ENCODE results near the gene RIPOR2. TPM values are rescaled to one million over a fixed set of nuclear protein-coding genes. Genes with fewer than 3 reads are reported as not detected.
"Not testable (repeated sequence)": the region's sequence is repeated elsewhere in the genome, so short reads cannot be mapped to it uniquely, and the experiment has no call there.

The RIPOR2 gene
- total and polyA plus RNA-seq, 2 of the 13 experiments (the other 11 are each of a cell fraction or from before 2014, with no cell fraction given) = 0.02 to 0.05 TPM

DNA sequence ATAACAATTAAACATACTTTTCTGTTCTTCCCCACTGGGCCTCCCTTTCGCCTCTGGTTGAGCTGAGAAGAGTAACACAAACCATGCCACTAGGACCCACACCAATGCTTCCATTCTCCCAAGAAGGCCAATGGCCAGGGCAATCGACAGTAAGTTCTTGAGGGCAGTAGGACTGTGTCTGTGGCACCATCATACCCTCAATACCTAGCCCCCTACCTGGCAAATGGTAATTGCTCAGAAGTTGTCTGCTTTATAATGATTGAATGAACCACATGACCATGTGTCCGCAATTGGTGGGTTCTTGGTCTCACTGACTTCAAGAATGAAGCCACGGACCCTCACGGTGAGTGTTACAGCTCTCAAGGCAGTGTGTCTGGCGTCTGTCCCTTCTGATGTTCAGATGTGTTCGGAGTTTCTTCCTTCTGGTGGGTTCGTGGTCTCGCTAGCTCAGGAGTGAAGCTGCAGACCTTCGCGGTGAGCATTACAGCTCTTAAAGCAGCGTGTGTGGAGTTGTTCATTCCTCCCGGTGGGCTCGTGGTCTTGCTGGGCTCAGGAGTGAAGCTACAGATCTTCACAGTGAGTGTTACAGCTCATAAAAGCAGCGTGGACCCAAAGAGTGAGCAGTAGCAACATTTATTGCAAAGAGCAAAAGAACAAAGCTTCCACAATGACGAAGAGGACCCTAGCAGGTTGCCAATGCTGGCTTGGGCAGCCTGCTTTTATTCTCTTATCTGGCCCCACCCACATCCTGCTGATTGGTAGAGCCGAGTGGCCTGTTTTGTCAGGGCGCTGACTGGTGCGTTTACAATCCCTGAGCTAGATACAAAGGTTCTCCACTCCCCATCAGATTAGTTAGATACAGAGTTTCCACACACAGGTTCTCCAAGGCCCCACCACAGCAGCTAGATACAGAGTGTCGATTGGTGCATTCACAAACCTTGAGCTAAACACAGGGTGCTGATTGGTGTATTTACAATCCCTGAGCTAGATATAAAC, 170.6 kb downstream of the RIPOR2 start (continued):
- TF ChIP-seq SIN3A (IDR thresholded peaks at IDR 0.05; ENCODE audit: borderline replicate concordance, low read depth, low read length) = 0 out of 2 replicates have a peak, but pooled peaks have one; percentile 41
- not testable (repeated sequence) for TF ChIP-seq SP1, SOX6 (IDR thresholded peaks at IDR 0.05)
- peak; percentile 39; the same call in 1 of the 2 replicates for TF ChIP-seq SP1 (CRISPR knock-in tag; IDR thresholded peaks at IDR 0.05)
- TF ChIP-seq ZNF891 (CRISPR knock-in tag; IDR thresholded peaks at IDR 0.05) = peak; percentile 16; the same call in 1 of the 2 replicates
- TF ChIP-seq POLR2AphosphoS5 (IDR thresholded peaks at IDR 0.05; ENCODE audit: low read depth, low read length) = peak; percentile 55
- peak; percentile 82 for TF ChIP-seq NFYB (CRISPR knock-in tag; IDR thresholded peaks at IDR 0.05)
- TF ChIP-seq, protein P1, sequence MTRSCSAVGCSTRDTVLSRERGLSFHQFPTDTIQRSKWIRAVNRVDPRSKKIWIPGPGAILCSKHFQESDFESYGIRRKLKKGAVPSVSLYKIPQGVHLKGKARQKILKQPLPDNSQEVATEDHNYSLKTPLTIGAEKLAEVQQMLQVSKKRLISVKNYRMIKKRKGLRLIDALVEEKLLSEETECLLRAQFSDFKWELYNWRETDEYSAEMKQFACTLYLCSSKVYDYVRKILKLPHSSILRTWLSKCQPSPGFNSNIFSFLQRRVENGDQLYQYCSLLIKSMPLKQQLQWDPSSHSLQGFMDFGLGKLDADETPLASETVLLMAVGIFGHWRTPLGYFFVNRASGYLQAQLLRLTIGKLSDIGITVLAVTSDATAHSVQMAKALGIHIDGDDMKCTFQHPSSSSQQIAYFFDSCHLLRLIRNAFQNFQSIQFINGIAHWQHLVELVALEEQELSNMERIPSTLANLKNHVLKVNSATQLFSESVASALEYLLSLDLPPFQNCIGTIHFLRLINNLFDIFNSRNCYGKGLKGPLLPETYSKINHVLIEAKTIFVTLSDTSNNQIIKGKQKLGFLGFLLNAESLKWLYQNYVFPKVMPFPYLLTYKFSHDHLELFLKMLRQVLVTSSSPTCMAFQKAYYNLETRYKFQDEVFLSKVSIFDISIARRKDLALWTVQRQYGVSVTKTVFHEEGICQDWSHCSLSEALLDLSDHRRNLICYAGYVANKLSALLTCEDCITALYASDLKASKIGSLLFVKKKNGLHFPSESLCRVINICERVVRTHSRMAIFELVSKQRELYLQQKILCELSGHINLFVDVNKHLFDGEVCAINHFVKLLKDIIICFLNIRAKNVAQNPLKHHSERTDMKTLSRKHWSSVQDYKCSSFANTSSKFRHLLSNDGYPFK (CRISPR knock-in tag; IDR thresholded peaks at IDR 0.05; ENCODE audit: borderline replicate concordance) = 0 out of 2 replicates have a peak, but pooled peaks have one; percentile 24
- TF ChIP-seq, protein P2, sequence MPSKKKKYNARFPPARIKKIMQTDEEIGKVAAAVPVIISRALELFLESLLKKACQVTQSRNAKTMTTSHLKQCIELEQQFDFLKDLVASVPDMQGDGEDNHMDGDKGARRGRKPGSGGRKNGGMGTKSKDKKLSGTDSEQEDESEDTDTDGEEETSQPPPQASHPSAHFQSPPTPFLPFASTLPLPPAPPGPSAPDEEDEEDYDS (CRISPR knock-in tag; IDR thresholded peaks at IDR 0.05) = peak; percentile 28; the same call in 1 of the 2 replicates
- TF ChIP-seq, protein P3, sequence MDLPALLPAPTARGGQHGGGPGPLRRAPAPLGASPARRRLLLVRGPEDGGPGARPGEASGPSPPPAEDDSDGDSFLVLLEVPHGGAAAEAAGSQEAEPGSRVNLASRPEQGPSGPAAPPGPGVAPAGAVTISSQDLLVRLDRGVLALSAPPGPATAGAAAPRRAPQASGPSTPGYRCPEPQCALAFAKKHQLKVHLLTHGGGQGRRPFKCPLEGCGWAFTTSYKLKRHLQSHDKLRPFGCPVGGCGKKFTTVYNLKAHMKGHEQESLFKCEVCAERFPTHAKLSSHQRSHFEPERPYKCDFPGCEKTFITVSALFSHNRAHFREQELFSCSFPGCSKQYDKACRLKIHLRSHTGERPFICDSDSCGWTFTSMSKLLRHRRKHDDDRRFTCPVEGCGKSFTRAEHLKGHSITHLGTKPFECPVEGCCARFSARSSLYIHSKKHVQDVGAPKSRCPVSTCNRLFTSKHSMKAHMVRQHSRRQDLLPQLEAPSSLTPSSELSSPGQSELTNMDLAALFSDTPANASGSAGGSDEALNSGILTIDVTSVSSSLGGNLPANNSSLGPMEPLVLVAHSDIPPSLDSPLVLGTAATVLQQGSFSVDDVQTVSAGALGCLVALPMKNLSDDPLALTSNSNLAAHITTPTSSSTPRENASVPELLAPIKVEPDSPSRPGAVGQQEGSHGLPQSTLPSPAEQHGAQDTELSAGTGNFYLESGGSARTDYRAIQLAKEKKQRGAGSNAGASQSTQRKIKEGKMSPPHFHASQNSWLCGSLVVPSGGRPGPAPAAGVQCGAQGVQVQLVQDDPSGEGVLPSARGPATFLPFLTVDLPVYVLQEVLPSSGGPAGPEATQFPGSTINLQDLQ (CRISPR knock-in tag; IDR thresholded peaks at IDR 0.05) = peak; percentile 47; the same call in 1 of the 2 replicates
- TF ChIP-seq, protein P4, sequence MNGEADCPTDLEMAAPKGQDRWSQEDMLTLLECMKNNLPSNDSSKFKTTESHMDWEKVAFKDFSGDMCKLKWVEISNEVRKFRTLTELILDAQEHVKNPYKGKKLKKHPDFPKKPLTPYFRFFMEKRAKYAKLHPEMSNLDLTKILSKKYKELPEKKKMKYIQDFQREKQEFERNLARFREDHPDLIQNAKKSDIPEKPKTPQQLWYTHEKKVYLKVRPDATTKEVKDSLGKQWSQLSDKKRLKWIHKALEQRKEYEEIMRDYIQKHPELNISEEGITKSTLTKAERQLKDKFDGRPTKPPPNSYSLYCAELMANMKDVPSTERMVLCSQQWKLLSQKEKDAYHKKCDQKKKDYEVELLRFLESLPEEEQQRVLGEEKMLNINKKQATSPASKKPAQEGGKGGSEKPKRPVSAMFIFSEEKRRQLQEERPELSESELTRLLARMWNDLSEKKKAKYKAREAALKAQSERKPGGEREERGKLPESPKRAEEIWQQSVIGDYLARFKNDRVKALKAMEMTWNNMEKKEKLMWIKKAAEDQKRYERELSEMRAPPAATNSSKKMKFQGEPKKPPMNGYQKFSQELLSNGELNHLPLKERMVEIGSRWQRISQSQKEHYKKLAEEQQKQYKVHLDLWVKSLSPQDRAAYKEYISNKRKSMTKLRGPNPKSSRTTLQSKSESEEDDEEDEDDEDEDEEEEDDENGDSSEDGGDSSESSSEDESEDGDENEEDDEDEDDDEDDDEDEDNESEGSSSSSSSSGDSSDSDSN (CRISPR knock-in tag; IDR thresholded peaks at IDR 0.05) = peak; percentile 18; the same call in 1 of the 2 replicates
- TF ChIP-seq RFXAP (CRISPR knock-in tag; IDR thresholded peaks at IDR 0.05; ENCODE audit: borderline replicate concordance) = 0 out of 2 replicates have a peak, but pooled peaks have one; percentile 17
- TF ChIP-seq MED1 (CRISPR knock-in tag; IDR thresholded peaks at IDR 0.05) = peak; percentile 6; the same call in 1 of the 2 replicates
- peak; percentile 24; the same call in 1 of the 2 replicates for TF ChIP-seq POLR2G (IDR thresholded peaks at IDR 0.05; ENCODE audit: low read depth, low read length)
- TF ChIP-seq ZNF547 (CRISPR knock-in tag; IDR thresholded peaks at IDR 0.05) = 0 out of 2 replicates have a peak, but pooled peaks have one; percentile 45
- TF ChIP-seq SOX6 (CRISPR knock-in tag; IDR thresholded peaks at IDR 0.05) = 0 out of 2 replicates have a peak, but pooled peaks have one; percentile 20
- TF ChIP-seq POLR2A (IDR thresholded peaks at IDR 0.05; ENCODE audit: insufficient read depth in 1 of 2, low read depth in 2 of 2, low read length in 2 of 2) = peak; percentile 40 to 68; a peak in 3 of 4 replicates
- TF ChIP-seq HNF4A (CRISPR knock-in tag; IDR thresholded peaks at IDR 0.05) = 0 out of 2 replicates have a peak, but pooled peaks have one; percentile 2
- TF ChIP-seq ZMYM4 (CRISPR knock-in tag; IDR thresholded peaks at IDR 0.05) = peak; percentile 30; the same call in 1 of the 2 replicates
- TF ChIP-seq MED13 (CRISPR knock-in tag; IDR thresholded peaks at IDR 0.05) = 0 out of 2 replicates have a peak, but pooled peaks have one; percentile 42
- peak; percentile 88; the same call in 1 of the 2 replicates for TF ChIP-seq ZC3H4 (CRISPR knock-in tag; IDR thresholded peaks at IDR 0.05; ENCODE audit: borderline replicate concordance)
